GM19455 (cell line): ENCODE results near the gene KASH5.
"Not testable (repeated sequence)": the region's sequence is repeated elsewhere in the genome, so short reads cannot be mapped to it uniquely, and the experiment has no call there.

Source experiments
- ATAC-seq: cut with Tn5 transposase; IDR thresholded peaks from one replicate; pipeline ENCODE4 v1.9.1; 2021; ENCODE audit not compliant: unreplicated experiment

The KASH5 gene

DNA sequence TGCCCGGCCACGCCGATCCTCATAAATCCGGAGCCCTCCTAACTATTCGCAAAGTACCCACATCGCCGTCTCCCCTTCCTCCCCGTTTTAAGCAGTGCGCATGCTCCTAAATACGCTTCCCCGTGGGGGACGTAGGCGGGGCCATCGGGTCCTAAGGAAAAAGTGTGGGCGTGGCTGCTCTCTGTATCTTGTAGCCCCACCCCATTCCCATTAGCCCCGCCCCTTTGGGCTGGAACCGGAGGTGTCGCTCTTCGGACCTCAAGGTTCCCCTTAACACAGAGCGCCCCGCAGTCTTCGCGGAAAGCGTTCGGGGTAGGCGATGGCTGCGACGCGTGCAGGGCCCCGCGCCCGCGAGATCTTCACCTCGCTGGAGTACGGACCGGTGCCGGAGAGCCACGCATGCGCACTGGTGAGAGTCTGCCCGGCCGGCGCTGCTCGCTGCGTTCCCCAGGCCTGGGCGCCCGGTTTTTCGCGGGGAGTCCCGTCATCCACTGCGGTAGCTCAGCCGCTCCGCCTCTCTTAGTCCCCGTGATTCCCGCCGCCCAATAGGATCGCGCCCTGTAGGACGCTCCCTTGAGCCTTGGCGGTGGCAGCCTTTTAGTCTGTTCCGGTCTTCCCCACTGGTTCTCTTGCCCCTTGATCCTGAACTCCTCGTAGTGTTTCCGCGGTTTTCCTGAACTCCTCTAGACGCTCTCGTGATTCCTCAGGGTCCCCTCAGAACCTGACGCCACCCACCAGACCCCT is 65.1 kb downstream of the KASH5 start, which contains the start of gene ALDH16A1:
Gene ALDH16A1, plus strand, starts transcription at position 213 of the 744 bp plus-strand sequence. Its CDS starts 107 bp downstream, at position 320.
- peak; percentile 70 for ATAC-seq

DNA sequence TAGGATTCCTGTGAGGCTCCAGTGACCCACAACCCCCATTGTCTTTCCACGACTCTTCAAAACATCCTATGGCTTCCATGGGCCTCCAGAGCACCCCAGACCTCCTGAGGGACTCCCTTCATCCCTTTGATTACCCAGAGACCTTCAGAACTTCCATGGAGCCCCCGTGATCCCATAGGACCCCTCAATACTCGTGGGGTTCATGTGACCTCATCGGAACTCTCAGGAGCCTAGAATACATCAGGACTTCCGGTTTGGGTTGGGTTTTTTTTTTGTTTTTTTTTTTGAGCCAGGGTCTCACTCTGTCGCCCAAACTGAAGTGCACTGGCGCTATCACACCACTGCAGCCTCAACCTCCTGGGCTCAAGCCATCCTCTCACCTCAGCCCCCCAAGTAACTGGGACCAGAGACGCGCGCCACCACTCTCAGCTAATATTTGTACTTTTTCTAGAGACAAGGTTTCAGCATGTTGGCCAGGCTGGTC is 65.8 kb downstream of the KASH5 start:
- ATAC-seq, result no peak

DNA sequence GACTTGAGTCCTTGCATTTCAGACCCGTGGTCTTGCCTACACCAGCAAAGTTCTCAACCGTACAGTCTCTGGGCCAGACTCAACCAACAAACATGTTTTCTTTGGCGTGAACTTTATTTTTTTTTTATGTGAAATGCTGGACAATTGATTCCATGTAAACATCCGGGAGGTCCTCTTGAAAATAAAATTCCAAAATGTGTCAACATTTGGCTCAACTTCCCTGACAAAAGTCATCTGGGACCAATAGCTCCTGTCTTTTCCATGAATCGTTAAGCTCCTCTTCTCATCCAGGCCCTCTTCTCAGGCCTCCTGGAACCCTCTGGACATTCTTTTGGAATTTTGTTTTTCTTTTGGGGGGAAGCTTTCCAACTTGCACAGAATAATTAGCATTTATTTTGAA is 67.7 kb downstream of the KASH5 start:
- ATAC-seq, result no peak

DNA sequence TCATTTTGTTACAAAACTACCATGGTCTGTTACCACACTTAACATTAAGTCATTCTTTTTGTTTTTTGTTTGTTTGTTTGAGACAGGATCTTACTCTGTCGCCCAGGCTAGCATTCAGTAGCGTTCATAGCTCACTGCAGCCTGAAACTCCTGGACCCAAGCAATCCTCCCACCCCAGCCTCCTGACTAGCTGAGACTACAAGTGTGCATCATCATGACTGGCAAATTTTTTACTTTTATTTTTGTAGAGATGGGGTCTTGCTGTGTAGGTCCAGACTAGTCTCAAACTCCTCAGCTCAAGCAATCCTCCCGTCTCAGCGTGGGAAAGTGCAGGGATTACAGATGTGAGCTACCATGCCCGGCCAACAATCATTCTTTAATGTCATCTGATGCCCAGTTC is 68.3 kb downstream of the KASH5 start:
- no peak for ATAC-seq

DNA sequence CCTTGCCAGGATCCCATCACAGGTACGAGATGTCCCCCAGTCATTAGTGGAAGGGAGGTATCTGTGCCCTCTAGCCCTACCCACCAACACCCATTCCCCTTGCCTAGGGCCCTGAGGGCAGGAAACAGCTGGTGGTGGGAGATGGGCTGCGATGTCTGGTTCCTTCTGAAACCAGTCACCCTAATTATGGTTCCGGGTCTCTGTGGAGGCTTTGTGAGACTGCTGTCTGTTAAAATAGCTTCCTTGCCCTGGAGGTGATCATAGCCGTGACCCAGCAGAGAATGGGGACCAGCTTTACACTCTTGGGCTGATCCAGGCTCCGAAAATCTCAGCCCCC is 70.5 kb downstream of the KASH5 start:
- ATAC-seq, result no peak

DNA sequence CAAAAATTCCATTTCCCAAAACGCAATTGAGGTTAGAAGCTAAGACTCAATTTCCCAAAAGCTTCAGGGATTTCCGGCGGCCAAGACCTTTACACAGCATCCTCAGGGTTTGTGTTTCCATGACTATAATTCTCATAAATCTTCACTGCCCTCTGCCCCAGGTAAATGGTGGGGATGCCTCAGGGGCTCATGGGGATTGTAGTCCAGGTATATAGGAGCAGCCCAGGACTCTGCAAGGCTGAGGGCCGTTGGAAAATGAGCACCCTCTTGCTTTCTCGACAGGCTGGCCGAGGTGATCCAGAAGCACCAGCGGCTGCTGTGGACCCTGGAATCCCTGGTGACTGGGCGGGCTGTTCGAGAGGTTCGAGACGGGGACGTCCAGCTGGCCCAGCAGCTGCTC is 71.3 kb downstream of the KASH5 start:
- ATAC-seq, result no peak

DNA sequence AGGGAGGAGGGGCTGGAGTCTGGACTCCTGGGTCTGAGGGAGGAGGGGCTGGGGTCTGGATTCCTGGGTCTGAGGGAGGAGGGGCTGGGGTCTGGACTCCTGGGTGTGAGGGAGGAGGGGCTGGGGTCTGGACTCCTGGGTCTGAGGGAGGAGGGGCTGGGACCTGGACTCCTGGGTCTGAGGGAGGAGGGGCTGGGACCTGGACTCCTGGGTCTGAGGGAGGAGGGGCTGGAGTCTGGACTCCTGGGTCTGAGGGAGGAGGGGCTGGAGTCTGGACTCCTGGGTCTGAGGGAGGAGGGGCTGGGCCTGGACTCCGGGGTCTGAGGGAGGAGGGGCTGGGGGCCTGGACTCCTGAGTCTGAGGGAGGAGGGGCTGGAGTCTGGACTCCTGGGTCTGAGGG is 73.1 kb downstream of the KASH5 start:
- not testable (repeated sequence) for ATAC-seq

DNA sequence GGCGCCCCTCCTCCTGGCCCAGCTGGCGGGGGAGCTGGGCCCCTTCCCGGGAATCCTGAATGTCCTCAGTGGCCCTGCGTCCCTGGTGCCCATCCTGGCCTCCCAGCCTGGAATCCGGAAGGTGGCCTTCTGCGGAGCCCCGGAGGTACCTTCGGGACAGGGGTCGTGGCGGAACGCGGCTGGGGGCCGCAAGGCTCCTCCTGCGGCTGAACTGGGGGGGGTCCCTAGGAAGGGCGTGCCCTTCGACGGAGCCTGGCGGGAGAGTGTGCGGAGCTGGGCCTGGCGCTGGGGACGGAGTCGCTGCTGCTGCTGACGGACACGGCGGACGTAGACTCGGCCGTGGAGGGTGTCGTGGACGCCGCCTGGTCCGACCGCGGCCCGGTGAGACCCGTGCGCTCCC is 73.6 kb downstream of the KASH5 start:
- ATAC-seq, result no peak

DNA sequence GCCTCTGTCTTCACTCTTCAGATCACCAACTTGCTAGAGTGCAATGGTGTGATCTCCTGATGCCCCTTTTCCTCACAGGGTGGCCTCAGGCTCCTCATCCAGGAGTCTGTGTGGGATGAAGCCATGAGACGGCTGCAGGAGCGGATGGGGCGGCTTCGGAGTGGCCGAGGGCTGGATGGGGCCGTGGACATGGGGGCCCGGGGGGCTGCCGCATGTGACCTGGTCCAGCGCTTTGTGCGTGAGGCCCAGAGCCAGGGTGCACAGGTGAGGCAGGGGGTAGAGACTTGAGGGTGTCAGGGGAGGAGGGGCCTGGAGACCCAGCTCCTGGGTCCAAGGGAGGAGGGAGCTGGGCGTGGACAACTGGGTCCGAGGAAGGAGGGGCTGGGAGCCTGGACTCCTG is 74.4 kb downstream of the KASH5 start:
- no peak for ATAC-seq

DNA sequence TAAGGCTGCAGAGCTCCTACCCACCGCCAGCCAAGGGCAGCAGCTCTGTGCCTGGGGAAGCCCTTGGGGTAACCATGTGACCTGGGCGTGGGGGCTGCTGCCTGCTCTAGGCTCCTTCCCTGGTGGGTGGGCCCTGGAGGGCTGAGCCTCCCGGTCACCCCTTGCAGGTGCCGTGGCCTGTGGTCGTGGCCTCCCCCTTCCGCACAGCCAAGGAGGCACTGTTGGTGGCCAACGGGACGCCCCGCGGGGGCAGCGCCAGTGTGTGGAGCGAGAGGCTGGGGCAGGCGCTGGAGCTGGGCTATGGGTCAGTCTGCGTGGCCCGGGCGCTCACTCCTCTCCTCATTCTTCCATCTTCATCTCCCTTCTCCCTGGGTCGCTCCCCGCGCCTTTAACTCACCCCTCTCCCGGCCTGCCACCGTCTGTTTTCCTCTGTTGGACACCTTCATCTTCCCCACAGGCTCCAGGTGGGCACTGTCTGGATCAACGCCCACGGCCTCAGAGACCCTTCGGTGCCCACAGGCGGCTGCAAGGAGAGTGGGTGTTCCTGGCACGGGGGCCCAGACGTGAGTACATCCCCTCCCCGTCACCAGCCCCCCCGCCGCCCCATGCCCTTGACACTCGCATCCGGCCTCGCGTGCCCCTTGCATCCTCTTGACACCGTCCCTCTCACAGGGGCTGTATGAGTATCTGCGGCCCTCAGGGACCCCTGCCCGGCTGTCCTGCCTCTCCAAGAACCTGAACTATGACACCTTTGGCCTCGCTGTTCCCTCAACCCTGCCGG is 76.1 kb downstream of the KASH5 start:
- no peak for ATAC-seq

DNA sequence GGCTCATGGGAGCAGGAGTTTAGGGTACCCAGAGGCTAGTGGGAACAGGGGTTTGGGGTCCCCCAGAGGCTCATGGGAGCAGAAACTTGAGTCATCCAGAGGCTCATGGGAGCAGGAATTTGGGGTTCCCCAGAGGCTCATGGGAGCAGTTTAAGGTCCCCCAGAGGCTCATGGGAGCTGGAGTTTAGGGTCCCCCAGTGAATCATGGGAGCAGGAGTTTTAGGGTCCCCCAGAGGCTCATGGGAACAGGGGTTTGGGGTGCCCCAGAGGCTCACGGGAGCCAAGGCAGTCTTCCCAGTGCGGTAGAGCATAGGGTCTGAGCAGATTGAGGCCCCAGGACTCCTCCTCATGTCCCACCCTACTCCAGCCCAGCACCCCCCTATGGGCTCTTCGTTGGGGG is 77.3 kb downstream of the KASH5 start:
- ATAC-seq, result no peak
